CD4-positive, alpha-beta T cell (primary cell): ENCODE results near the gene PTCRA. TPM values are rescaled to one million over a fixed set of nuclear protein-coding genes. Genes with fewer than 3 reads are reported as not detected.

ENCODE experiments used
- ATAC-seq: fragments of 200-7000 bp; cut with Tn5 transposase; one replicate; pipeline ENCODE4 v1.10.0; 2022; ENCODE audit warnings: mild to moderate bottlenecking; ENCODE audit not compliant: poor library complexity
- CTCF ChIA-PET: fragments of 350-600 bp; sonication (Branson Sonifier 250); formaldehyde crosslinking; loops from one replicate; lab custom pipeline; 2021; ENCODE audit warnings: antibody characterized with exemption, inconsistent platforms; lab: Charles Lee
- POLR2A ChIA-PET: fragments of 350-600 bp; sonication (Branson Sonifier 250); formaldehyde crosslinking; loops from one replicate; lab custom pipeline; 2021; ENCODE audit warnings: antibody characterized with exemption, inconsistent platforms; lab: Charles Lee
- DNase-seq, 14 experiments: peaks; one replicate each; pipeline ENCODE4 v3.0.0-alpha.2; 2013 to 2020; ENCODE audit warnings: mixed read lengths in 2 of 14
- H3K27ac ChIP-seq, 2 donors: one replicate each; pipeline versions ENCODE4 v1.5.1 to v1.7.0; 2013; ENCODE audit warnings: low read length in 2 of 2, low read depth in 1 of 2, mild to moderate bottlenecking in 1 of 2
- H3K27me3 ChIP-seq, 2 experiments: 1 replicate in 1 of 2; 2 replicates in 1 of 2; pipeline versions ENCODE4 v1.6.1 to v1.7.0; 2013; ENCODE audit warnings: low read length in 2 of 2, control low read depth in 1 of 2, mild to moderate bottlenecking in 1 of 2, moderate library complexity in 1 of 2; ENCODE audit not compliant: insufficient read depth in 2 of 2, control insufficient read depth in 1 of 2
- H3K36me3 ChIP-seq: one replicate; pipeline ENCODE4 v1.6.1; 2013; ENCODE audit warnings: low read length, control low read depth; ENCODE audit not compliant: insufficient read depth
- H3K4me1 ChIP-seq: one replicate; pipeline ENCODE4 v1.6.1; 2013; ENCODE audit warnings: low read length, control low read depth; ENCODE audit not compliant: insufficient read depth
- H3K4me3 ChIP-seq: one replicate; pipeline ENCODE4 v1.5.1; 2013; ENCODE audit warnings: mild to moderate bottlenecking, low read length, moderate library complexity
- H3K9me3 ChIP-seq, 2 experiments: 1 replicate in 1 of 2; 2 replicates in 1 of 2; pipeline versions ENCODE4 v1.6.1 to v1.7.0; 2013; ENCODE audit warnings: low read length in 2 of 2, mild to moderate bottlenecking in 2 of 2, control low read depth in 1 of 2, moderate library complexity in 1 of 2; ENCODE audit not compliant: control insufficient read depth in 1 of 2, insufficient read depth in 1 of 2
- H3K27ac Mint-ChIP-seq: one replicate; pipeline ENCODE4 v1.8.0; 2020; ENCODE audit warnings: mixed read lengths
- H3K27me3 Mint-ChIP-seq: one replicate; pipeline ENCODE4 v1.8.0; 2021; ENCODE audit warnings: mixed read lengths
- H3K36me3 Mint-ChIP-seq: one replicate; pipeline ENCODE4 v1.8.0; 2021; ENCODE audit warnings: low read depth, mixed read lengths
- H3K4me1 Mint-ChIP-seq: one replicate; pipeline ENCODE4 v1.8.0; 2021; ENCODE audit warnings: low read depth, mixed read lengths
- H3K4me3 Mint-ChIP-seq: one replicate; pipeline ENCODE4 v1.8.0; 2020; ENCODE audit warnings: mild to moderate bottlenecking, mixed read lengths
- H3K9me3 Mint-ChIP-seq: one replicate; pipeline ENCODE4 v1.8.0; 2020; ENCODE audit warnings: mixed read lengths
- CTCF ChIP-seq: fragments of 200-600 bp; IDR thresholded peaks from one replicate; pipeline ENCODE4 v1.8.0; 2022; ENCODE audit warnings: antibody characterized with exemption, mild to moderate bottlenecking
- intact Hi-C, 2 experiments: fragments of 100-400 bp; cut with DNase I in 1 of 2; cut with micrococcal nuclease in 1 of 2; formaldehyde crosslinking; loops; one replicate each; pipeline versions ENCODE4 v1.15.1 to v1.9.0; 2023 to 2025; cut with DNase I, micrococcal nuclease
- total RNA-seq, 174 experiments: library from RNA in 2 of 174; stranded (reverse) in 2 of 174; gene quantifications; one replicate each; pipeline ENCODE4 v1.2.3 and lab custom pipeline; 2021 to 2026

Gene PTCRA
- total RNA-seq, 2 experiments from 2014 or later = not detected

GRCh38 chr6:42970871-42971612, 55.2 kb downstream of the PTCRA start:
- Histone ChIP-seq H3K4me1 (peaks cover 8% of the 10 kb centered on the region), H3K27me3 (no peaks in the 10 kb centered on the region), H3K27ac (no peak overlapping the region), H3K36me3 (peaks cover 41% of the 10 kb centered on the region), H3K9me3 (no peaks in the 10 kb centered on the region), H3K4me3 (no peak overlapping the region)
- Mint-ChIP-seq H3K36me3 (peaks cover 15% of the 10 kb centered on the region), H3K9me3 (no peaks in the 10 kb centered on the region), H3K27ac (no peak overlapping the region), H3K4me1 (peaks cover 6% of the 10 kb centered on the region), H3K4me3 (no peak overlapping the region), H3K27me3 (no peaks in the 10 kb centered on the region)
- POLR2A ChIA-PET = interaction anchor here (0.5 to 2.4 kb wide), 4 partner anchors 8 to 637 kb away, joined by 3 to 8 read pairs (median 5); partner anchors contain the start of genes CNPY3, KLHDC3, MEA1 and PEX6
- intact Hi-C loops = no loop called here
- no peak for TF ChIP-seq CTCF
- ATAC-seq (no peak), DNase-seq (no peak)
- CTCF ChIA-PET = no interaction called here

- no peaks in the 10 kb centered on the region for H3K9me3 Mint-ChIP-seq
- Histone ChIP-seq H3K4me3 (no peak overlapping the region), H3K36me3 (peaks cover 34% of the 10 kb centered on the region), H3K27ac (no peak overlapping the region), H3K9me3 (no peaks in the 10 kb centered on the region), H3K27me3 (no peaks in the 10 kb centered on the region), H3K4me1 (peaks cover 11% of the 10 kb centered on the region)
- ChIA-PET POLR2A (interaction anchor here (2.4 kb wide), 1 partner anchor 42 kb away, joined by 6 read pairs; the partner anchor contains the start of genes KLHDC3 and MEA1), CTCF (no interaction called here)
- DNase-seq (no peak), ATAC-seq (no peak)
- intact Hi-C loops = no loop called here
- TF ChIP-seq CTCF = no peak
- peaks cover 9% of the 10 kb centered on the region for H3K4me1 Mint-ChIP-seq
- no peak overlapping the region for H3K27ac Mint-ChIP-seq
- H3K4me3 Mint-ChIP-seq = no peak overlapping the region
- peaks cover 17% of the 10 kb centered on the region for H3K36me3 Mint-ChIP-seq
- no peaks in the 10 kb centered on the region for H3K27me3 Mint-ChIP-seq
Observed at GRCh38 chr6:42971746-42972327, 56.0 kb downstream of the PTCRA start.

- H3K9me3 ChIP-seq = no peaks in the 10 kb centered on the region
- H3K36me3 ChIP-seq = peaks cover 18% of the 10 kb centered on the region
- no peak overlapping the region for H3K4me3 ChIP-seq
- H3K4me3 Mint-ChIP-seq = no peak overlapping the region
- no peaks in the 10 kb centered on the region for H3K27me3 ChIP-seq
- H3K27me3 Mint-ChIP-seq = no peaks in the 10 kb centered on the region
- H3K27ac ChIP-seq = no peak overlapping the region
- no peak overlapping the region for H3K27ac Mint-ChIP-seq
- ChIA-PET CTCF (no interaction called here), POLR2A (interaction anchor here (0.7 to 2.4 kb wide), 2 partner anchors 10 to 46 kb away, joined by 3 to 11 read pairs; partner anchors contain the start of gene PPP2R5D)
- H3K36me3 Mint-ChIP-seq = peaks cover 19% of the 10 kb centered on the region
- DNase-seq (no peak), ATAC-seq (no peak)
- no peak for TF ChIP-seq CTCF
- no peaks in the 10 kb centered on the region for H3K9me3 Mint-ChIP-seq
- peaks cover 22% of the 10 kb centered on the region for H3K4me1 Mint-ChIP-seq
- intact Hi-C loops = no loop called here
- H3K4me1 ChIP-seq = peaks cover 26% of the 10 kb centered on the region
Observed at GRCh38 chr6:42973926-42974325, 58.1 kb downstream of the PTCRA start.
